ENCODE results near the gene GYS1.

The GYS1 gene

GRCh38 chr19:48963371-48964204 is 29.5 kb downstream of the GYS1 start (continued):
- TF ChIP-seq ZNF26 (tag by site-specific recombination; IDR thresholded peaks at IDR 0.05) = no peak
- TF ChIP-seq ZNF2 (tag by site-specific recombination; IDR thresholded peaks at IDR 0.05) = peak; percentile 27; the same call in 1 of the 2 replicates
- no peak for TF ChIP-seq ZNF426 (tag by site-specific recombination; IDR thresholded peaks at IDR 0.05)
- TF ChIP-seq KLF1 (tag by site-specific recombination; IDR thresholded peaks at IDR 0.05) = peak; percentile 62
- no peak for TF ChIP-seq ZNF112 (tag by site-specific recombination; IDR thresholded peaks at IDR 0.05)
- TF ChIP-seq HOXD13 (CRISPR knock-in tag; IDR thresholded peaks at IDR 0.05; ENCODE audit: borderline replicate concordance) = no peak
- TF ChIP-seq HOXC10 (CRISPR knock-in tag; IDR thresholded peaks at IDR 0.05) = no peak
- no peak for TF ChIP-seq OVOL3 (tag by site-specific recombination; IDR thresholded peaks at IDR 0.05)
- TF ChIP-seq ZNF214 (tag by site-specific recombination; IDR thresholded peaks at IDR 0.05; ENCODE audit: borderline replicate concordance) = no peak
- TF ChIP-seq ZNF10 (tag by site-specific recombination; IDR thresholded peaks at IDR 0.05) = peak; percentile 73; the same call in 1 of the 2 replicates
- TF ChIP-seq ZNF24 (tag by site-specific recombination; IDR thresholded peaks at IDR 0.05) = 0 out of 2 replicates have a peak, but pooled peaks have one; percentile 72
- TF ChIP-seq ZFHX2 (tag by site-specific recombination; conservative IDR thresholded peaks at IDR 0.05) = peak; percentile 55; the same call in 1 of the 2 replicates
- peak; percentile 69 for TF ChIP-seq ZNF639 (tag by site-specific recombination; IDR thresholded peaks at IDR 0.05)
- peak; percentile 46; the same call in 1 of the 2 replicates for TF ChIP-seq ZNF394 (tag by site-specific recombination; IDR thresholded peaks at IDR 0.05; ENCODE audit: borderline replicate concordance)
- no peak for TF ChIP-seq ZNF548 (tag by site-specific recombination; IDR thresholded peaks at IDR 0.05)
- peak; percentile 7; the same call in 1 of the 2 replicates for TF ChIP-seq ZNF280D (tag by site-specific recombination; IDR thresholded peaks at IDR 0.05)
- peak; percentile 92 for TF ChIP-seq KLF10 (tag by site-specific recombination; IDR thresholded peaks at IDR 0.05)
- TF ChIP-seq ZNF513 (tag by site-specific recombination; IDR thresholded peaks at IDR 0.05) = no peak; the same call in 1 of the 2 replicates
- TF ChIP-seq ZFP3 (tag by site-specific recombination; IDR thresholded peaks at IDR 0.05; ENCODE audit: low read depth) = no peak
- peak; percentile 58 for TF ChIP-seq ZBTB44 (tag by site-specific recombination; IDR thresholded peaks at IDR 0.05)
- peak; percentile 89 for TF ChIP-seq ZNF391 (tag by site-specific recombination; IDR thresholded peaks at IDR 0.05; ENCODE audit: borderline replicate concordance, low read depth)
- TF ChIP-seq ZBTB8A (tag by site-specific recombination; IDR thresholded peaks at IDR 0.05) = peak; percentile 91
- no peak for TF ChIP-seq CTCF (tag by site-specific recombination; IDR thresholded peaks at IDR 0.05)
- no peak for TF ChIP-seq ZNF626 (tag by site-specific recombination; IDR thresholded peaks at IDR 0.05)
- TF ChIP-seq ZNF610 (tag by site-specific recombination; IDR thresholded peaks at IDR 0.05; ENCODE audit: borderline replicate concordance) = no peak
- peak; percentile 75 for TF ChIP-seq INSM2 (tag by site-specific recombination; IDR thresholded peaks at IDR 0.05)

Measured in HEK293 (cell line).